IMR-90 (cell line): Measurements from ENCODE around the gene DGAT2.

Source experiments
- BHLHE40 ChIP-seq: fragments of 150-350 bp; IDR thresholded peaks from 2 replicates; pipeline ENCODE4 v1.6.1; 2016; ENCODE audit warnings: mild to moderate bottlenecking, low read depth, low read length
- CHD1 ChIP-seq: IDR thresholded peaks from 2 replicates; pipeline ENCODE4 v1.6.1; 2012; ENCODE audit warnings: low read depth, low read length, improper control_type of control experiment
- CTCF ChIP-seq: conservative IDR thresholded peaks from 2 replicates; pipeline ENCODE4 v1.5.1; 2012; ENCODE audit warnings: mild to moderate bottlenecking, low read depth, low read length, improper control_type of control experiment
- ELK1 ChIP-seq: fragments of 150-350 bp; IDR thresholded peaks from 2 replicates; pipeline ENCODE4 v1.6.1; 2016; ENCODE audit warnings: low read depth, mild to moderate bottlenecking, low read length, moderate library complexity, borderline replicate concordance
- FOS ChIP-seq: fragments of 150-350 bp; IDR thresholded peaks from 2 replicates; pipeline ENCODE4 v1.6.1; 2016; ENCODE audit warnings: low read depth, low read length
- MAFK ChIP-seq: IDR thresholded peaks from 2 replicates; pipeline ENCODE4 v1.6.1; 2012; ENCODE audit warnings: low read depth, low read length, improper control_type of control experiment
- MAZ ChIP-seq: IDR thresholded peaks from 2 replicates; pipeline ENCODE4 v1.6.1; 2012; ENCODE audit warnings: low read depth, mild to moderate bottlenecking, low read length, improper control_type of control experiment, moderate library complexity, borderline replicate concordance
- MXI1 ChIP-seq: IDR thresholded peaks from 2 replicates; pipeline ENCODE4 v1.6.1; 2012; ENCODE audit warnings: low read depth, mild to moderate bottlenecking, low read length, moderate library complexity, borderline replicate concordance
- POLR2A ChIP-seq: IDR thresholded peaks from 2 replicates; pipeline ENCODE4 v1.6.1; 2012; ENCODE audit warnings: mild to moderate bottlenecking, low read depth, low read length
- RAD21 ChIP-seq: IDR thresholded peaks from 2 replicates; pipeline ENCODE4 v1.6.1; 2012; ENCODE audit warnings: low read length, improper control_type of control experiment
- RCOR1 ChIP-seq: IDR thresholded peaks from 2 replicates; pipeline ENCODE4 v1.6.1; 2012; ENCODE audit warnings: mild to moderate bottlenecking, low read length, improper control_type of control experiment; ENCODE audit not compliant: insufficient replicate concordance
- RFX5 ChIP-seq: IDR thresholded peaks from 2 replicates; pipeline ENCODE4 v1.8.0; 2012; ENCODE audit warnings: low read depth, mild to moderate bottlenecking, low read length, moderate library complexity
- SMC3 ChIP-seq: fragments of 150-350 bp; IDR thresholded peaks from 2 replicates; pipeline ENCODE4 v1.6.1; 2016; ENCODE audit warnings: low read depth, mild to moderate bottlenecking, antibody characterized with exemption, low read length, moderate library complexity
- USF2 ChIP-seq: fragments of 150-350 bp; IDR thresholded peaks from 2 replicates; pipeline ENCODE4 v1.6.1; 2017; ENCODE audit warnings: mild to moderate bottlenecking, antibody characterized with exemption, low read length, low read depth

- TF ChIP-seq CTCF (no peak), POLR2A (no peak), CHD1 (no peak), ELK1 (no peak), MAFK (no peak), SMC3 (no peak), MXI1 (no peak), FOS (no peak), USF2 (no peak), RFX5 (no peak), RCOR1 (no peak), RAD21 (no peak), BHLHE40 (no peak), MAZ (no peak)
These were observed 42.9 kb downstream of the DGAT2 start for GRCh38 chr11:75811485-75811884.
